Fibroblast of pulmonary artery (primary cell): ENCODE data around the gene GRIK1.
A peak's percentile ranks its signal among the peaks of the same experiment; 100 is the strongest.

Experiments
- DNase-seq: peaks from one replicate; pipeline ENCODE4 v3.0.0-alpha.2; 2010; ENCODE audit warnings: low read depth
- H3K4me3 ChIP-seq: replicated peaks from 2 replicates; pipeline ENCODE4 v1.5.1; 2011; ENCODE audit warnings: low read depth, mild to moderate bottlenecking, control low read depth, low read length, moderate library complexity
- TF ChIP-seq, protein P1 (sequence below): IDR thresholded peaks from 2 replicates; pipeline ENCODE4 v1.5.1; 2011; ENCODE audit warnings: mild to moderate bottlenecking, control low read depth, low read length, inconsistent platforms; ENCODE audit errors: missing control alignments

Gene GRIK1

DNA sequence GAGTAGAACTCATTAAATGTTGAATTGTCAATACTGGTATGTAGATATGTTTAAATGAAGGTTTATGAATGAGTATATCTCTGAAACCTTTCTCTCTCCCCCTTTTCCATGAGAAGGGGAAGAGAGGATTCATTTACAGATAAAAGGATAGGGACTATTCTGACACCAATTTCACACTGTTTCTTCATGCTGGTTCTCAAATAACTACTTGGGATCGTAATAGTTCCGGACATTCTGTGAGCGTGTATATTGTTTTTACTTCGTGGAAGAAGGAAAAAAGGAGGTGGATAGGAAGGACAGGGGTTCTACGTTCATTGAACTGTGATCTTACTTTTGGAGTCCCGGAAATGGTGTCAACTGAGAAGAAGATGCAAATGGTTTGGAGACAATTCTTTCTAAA is 284.2 kb downstream of the GRIK1 start:
- H3K4me3 ChIP-seq, result no peak overlapping the region
- no peak for DNase-seq
- TF ChIP-seq, protein P1, sequence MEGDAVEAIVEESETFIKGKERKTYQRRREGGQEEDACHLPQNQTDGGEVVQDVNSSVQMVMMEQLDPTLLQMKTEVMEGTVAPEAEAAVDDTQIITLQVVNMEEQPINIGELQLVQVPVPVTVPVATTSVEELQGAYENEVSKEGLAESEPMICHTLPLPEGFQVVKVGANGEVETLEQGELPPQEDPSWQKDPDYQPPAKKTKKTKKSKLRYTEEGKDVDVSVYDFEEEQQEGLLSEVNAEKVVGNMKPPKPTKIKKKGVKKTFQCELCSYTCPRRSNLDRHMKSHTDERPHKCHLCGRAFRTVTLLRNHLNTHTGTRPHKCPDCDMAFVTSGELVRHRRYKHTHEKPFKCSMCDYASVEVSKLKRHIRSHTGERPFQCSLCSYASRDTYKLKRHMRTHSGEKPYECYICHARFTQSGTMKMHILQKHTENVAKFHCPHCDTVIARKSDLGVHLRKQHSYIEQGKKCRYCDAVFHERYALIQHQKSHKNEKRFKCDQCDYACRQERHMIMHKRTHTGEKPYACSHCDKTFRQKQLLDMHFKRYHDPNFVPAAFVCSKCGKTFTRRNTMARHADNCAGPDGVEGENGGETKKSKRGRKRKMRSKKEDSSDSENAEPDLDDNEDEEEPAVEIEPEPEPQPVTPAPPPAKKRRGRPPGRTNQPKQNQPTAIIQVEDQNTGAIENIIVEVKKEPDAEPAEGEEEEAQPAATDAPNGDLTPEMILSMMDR, result no peak

DNA sequence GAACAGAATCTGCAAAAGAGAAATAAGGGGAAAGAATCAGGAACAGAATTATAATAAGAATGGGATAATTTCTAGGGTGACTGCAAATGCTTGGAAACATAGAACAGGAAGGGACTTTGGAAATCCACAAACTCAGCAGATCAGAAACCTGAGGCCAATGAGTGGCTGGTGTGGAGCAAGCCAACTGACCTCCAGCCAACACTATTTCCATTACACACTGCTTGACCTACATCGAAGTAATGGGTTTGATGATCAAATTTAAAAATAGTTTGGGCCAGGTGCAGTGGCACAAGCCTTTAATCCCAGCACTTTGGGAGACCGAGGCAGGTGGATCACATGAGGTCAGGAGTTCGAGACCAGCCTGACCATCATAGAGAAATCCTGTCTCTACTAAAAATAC is 284.9 kb downstream of the GRIK1 start:
- no peak overlapping the region for H3K4me3 ChIP-seq
- TF ChIP-seq, protein P1, result no peak
- DNase-seq, result no peak

DNA sequence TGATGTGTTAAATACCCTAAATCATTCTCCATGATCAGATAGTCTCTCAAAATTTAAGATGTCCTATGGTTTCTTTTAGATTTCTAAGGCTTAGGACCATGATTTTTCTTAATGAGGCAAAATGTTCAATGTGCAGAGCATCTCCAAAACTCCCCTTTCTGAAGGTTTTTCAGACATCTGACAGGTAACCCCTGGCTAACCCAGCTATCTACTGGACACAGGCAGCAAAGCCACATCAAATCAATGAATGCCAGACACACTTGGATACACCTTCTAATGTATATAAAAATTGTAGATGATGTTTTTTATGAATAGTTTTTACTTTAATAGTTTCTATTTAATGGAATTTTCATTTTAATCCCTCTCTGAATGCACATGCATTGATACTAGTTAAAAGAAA is 285.6 kb downstream of the GRIK1 start:
- H3K4me3 ChIP-seq, result no peak overlapping the region
- DNase-seq, result no peak
- TF ChIP-seq, protein P1, result no peak

DNA sequence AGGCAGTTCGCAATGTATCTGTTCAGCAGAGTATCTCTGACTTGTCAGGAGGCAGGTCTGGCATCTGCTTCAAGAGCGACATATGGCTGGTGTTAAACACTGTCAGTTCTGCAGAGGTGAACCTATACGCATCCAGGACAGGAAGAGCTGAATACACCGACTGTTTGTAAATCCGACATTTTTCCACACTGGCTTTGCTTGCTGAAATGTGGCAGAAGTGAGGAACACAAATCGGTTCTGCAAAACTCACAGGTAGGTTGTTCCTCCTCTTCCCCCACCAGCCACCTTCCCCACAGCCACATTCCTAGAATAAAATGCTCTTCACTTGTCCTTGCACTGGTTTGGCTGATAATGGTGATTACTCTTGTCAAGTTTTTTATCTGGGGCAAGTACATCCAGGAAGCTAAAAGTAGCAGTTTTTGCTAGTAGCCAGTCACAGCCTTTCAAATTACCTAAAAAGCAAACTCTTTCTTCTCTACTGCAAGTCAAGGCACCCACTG is 289.2 kb downstream of the GRIK1 start:
- TF ChIP-seq, protein P1, result no peak
- H3K4me3 ChIP-seq, result no peak overlapping the region
- DNase-seq, result no peak

DNA sequence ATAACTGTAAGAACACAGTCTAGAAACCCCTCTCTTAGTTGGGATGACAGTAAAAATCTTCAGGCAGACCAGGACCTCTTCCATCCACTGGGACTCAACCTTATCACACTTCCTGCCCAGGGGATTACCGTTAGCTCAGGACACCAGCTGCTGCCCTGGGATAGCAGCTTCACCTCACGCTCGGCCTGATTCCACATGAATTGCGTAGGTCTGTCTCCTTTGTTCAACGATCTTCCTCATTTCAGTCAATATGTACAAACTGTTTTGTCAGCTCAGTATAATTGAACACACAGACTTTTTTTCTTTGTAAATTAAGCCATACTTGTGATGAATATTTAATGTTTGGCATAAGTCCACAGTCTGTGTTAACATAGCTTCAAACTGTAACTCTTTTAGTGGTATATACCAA is 290.4 kb downstream of the GRIK1 start:
- TF ChIP-seq, protein P1, result no peak
- no peak overlapping the region for H3K4me3 ChIP-seq
- no peak for DNase-seq

GRCh38 chr21:29648710-29649240 is 291.0 kb downstream of the GRIK1 start:
- DNase-seq, result no peak
- H3K4me3 ChIP-seq, result no peak overlapping the region
- TF ChIP-seq, protein P1, result no peak

GRCh38 chr21:29647353-29647781 is 292.4 kb downstream of the GRIK1 start:
- no peak overlapping the region for H3K4me3 ChIP-seq
- peak; percentile 91 for DNase-seq
- TF ChIP-seq, protein P1, result no peak
